Type B pancreatic cell (in vitro differentiated cells): ENCODE measurements around the gene LATS1. TPM values are rescaled to one million over a fixed set of nuclear protein-coding genes. Genes with fewer than 3 reads are reported as not detected.
A peak's percentile ranks its signal among the peaks of the same experiment; 100 is the strongest.
"Not testable (repeated sequence)": the region's sequence is repeated elsewhere in the genome, so short reads cannot be mapped to it uniquely, and the experiment has no call there.

Source experiments
- DNase-seq: peaks from one replicate; pipeline ENCODE4 v3.0.0; 2021; ENCODE audit warnings: mixed read lengths; ENCODE audit not compliant: unreplicated experiment; ENCODE audit errors: extremely low spot score
- H3K27ac Mint-ChIP-seq: 2 replicates; pipeline ENCODE4 v1.8.0; 2021; ENCODE audit warnings: mild to moderate bottlenecking, mixed read lengths
- H3K27me3 Mint-ChIP-seq: 2 replicates; pipeline ENCODE4 v1.8.0; 2021; ENCODE audit warnings: mixed read lengths
- H3K36me3 Mint-ChIP-seq: 2 replicates; pipeline ENCODE4 v1.8.0; 2021; ENCODE audit warnings: mixed read lengths
- H3K4me1 Mint-ChIP-seq: one replicate; pipeline ENCODE4 v1.8.0; 2021; ENCODE audit warnings: mixed read lengths; ENCODE audit not compliant: unreplicated experiment
- H3K4me3 Mint-ChIP-seq: 2 replicates; pipeline ENCODE4 v1.8.0; 2021; ENCODE audit warnings: mild to moderate bottlenecking, mixed read lengths
- H3K9me3 Mint-ChIP-seq: 2 replicates; pipeline ENCODE4 v1.8.0; 2021; ENCODE audit warnings: mixed read lengths
- total RNA-seq: library from RNA; stranded (reverse); gene quantifications from 2 replicates; pipeline ENCODE4 v1.2.1, GENCODE V29; 2021; ENCODE audit warnings: low replicate concordance
- TF ChIP-seq, protein P1 (sequence below): fragments of 200-600 bp; sonication (generic); conservative IDR thresholded peaks from 2 replicates; pipeline ENCODE4 v1.5.0; 2021; ENCODE audit warnings: antibody characterized with exemption, mild to moderate bottlenecking

LATS1 gene
- total RNA-seq, 1 donor from 2014 or later, result 33.3 TPM

DNA sequence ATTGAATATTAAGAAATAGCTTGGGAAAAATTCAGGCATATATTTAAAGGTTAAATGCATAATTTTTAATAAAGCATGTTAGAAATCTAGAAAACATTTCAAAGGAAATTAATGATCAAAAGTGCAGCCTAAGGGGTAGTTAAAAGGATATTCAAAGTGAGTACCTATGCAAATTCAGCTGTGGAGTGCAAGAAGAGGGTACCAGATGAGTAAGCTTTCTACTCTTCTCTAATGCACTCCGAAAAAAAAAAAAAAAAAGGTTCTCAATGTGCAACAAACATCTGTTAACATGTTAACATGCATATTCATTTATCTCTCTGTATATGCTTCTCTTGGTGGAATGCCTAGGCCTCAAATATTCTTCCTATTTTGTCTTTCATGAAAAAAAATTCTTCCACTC, 37.4 kb downstream of the LATS1 start:
- TF ChIP-seq, protein P1, sequence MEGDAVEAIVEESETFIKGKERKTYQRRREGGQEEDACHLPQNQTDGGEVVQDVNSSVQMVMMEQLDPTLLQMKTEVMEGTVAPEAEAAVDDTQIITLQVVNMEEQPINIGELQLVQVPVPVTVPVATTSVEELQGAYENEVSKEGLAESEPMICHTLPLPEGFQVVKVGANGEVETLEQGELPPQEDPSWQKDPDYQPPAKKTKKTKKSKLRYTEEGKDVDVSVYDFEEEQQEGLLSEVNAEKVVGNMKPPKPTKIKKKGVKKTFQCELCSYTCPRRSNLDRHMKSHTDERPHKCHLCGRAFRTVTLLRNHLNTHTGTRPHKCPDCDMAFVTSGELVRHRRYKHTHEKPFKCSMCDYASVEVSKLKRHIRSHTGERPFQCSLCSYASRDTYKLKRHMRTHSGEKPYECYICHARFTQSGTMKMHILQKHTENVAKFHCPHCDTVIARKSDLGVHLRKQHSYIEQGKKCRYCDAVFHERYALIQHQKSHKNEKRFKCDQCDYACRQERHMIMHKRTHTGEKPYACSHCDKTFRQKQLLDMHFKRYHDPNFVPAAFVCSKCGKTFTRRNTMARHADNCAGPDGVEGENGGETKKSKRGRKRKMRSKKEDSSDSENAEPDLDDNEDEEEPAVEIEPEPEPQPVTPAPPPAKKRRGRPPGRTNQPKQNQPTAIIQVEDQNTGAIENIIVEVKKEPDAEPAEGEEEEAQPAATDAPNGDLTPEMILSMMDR, result no peak
- peaks cover 32% of the 10 kb centered on the region for H3K36me3 Mint-ChIP-seq
- no peaks in the 10 kb centered on the region for H3K27me3 Mint-ChIP-seq
- no peak overlapping the region for H3K27ac Mint-ChIP-seq
- no peaks in the 10 kb centered on the region for H3K4me1 Mint-ChIP-seq
- H3K9me3 Mint-ChIP-seq, result no peaks in the 10 kb centered on the region
- H3K4me3 Mint-ChIP-seq, result no peak overlapping the region
- no peak for DNase-seq

DNA sequence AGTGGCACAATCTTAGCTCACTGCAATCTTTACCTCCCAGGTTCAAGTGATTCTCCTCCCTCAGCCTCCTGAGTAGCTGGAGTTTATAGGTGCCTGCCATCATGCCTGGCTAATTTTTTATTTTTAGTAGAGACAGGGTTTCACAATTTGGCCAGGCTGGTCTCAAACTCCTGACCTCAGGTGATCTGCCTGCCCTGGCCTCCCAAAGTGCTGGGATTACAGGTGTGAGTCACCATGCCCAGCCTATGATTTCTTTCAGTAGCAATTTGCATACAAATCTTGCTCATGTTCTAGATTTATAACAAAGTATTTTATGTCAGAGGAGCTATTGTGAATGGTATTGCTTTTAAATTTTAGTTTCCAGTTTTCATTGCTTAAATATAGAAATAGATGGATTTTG, 45.6 kb downstream of the LATS1 start:
- not testable (repeated sequence) for H3K9me3 Mint-ChIP-seq, DNase-seq, H3K27me3 Mint-ChIP-seq, H3K4me1 Mint-ChIP-seq, H3K4me3 Mint-ChIP-seq, H3K27ac Mint-ChIP-seq
- H3K36me3 Mint-ChIP-seq, result peaks cover 31% of the 10 kb centered on the region

DNA sequence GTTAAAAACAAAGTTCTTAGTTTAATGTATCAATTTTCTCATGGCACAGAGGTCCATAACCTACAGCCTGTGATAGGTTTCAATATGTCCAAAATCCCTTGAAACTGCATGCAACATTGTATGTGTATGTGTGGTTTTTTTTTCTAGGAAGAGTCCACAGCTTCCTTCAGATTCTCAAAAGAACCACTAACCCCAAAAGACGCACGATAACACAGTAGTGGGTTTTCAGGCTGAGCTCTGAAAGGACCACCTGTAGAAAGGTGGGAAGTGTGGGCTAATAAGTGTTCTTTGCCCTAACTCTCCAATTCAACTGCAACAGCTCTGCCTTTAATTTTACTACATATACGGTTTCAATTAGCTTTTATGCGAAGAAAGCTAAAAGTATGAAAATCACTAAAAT, 57.9 kb downstream of the LATS1 start:
- H3K4me3 Mint-ChIP-seq, result no peak overlapping the region
- H3K27ac Mint-ChIP-seq, result no peak overlapping the region
- H3K27me3 Mint-ChIP-seq, result no peaks in the 10 kb centered on the region
- H3K36me3 Mint-ChIP-seq, result peaks cover 8% of the 10 kb centered on the region
- TF ChIP-seq, protein P1, result no peak
- H3K4me1 Mint-ChIP-seq, result no peaks in the 10 kb centered on the region
- DNase-seq, result no peak
- H3K9me3 Mint-ChIP-seq, result no peaks in the 10 kb centered on the region

DNA sequence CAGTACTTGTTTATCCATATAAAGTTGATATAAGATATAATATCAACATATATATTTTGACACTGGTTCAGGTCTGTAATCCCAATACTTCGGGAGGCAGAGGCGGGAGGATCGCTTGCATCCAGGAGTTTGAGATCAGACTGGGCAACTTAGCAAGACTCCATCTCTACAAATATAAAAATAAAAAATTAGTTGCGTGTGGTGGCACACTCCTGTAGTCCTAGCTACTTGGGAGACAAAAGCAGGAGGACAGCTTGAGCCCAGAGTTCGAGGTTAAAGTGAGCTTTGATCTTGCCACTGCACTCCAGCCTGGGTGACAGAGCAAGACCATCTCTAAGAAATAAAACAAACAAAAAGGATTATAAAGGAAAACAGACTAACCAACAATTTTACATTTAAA, 60.5 kb downstream of the LATS1 start:
- Mint-ChIP-seq H3K36me3 (peaks cover 8% of the 10 kb centered on the region), H3K9me3 (no peaks in the 10 kb centered on the region), H3K27me3 (no peaks in the 10 kb centered on the region), H3K27ac (no peak overlapping the region), H3K4me3 (no peak overlapping the region), H3K4me1 (no peaks in the 10 kb centered on the region)
- TF ChIP-seq, protein P1, result no peak
- DNase-seq, result no peak

DNA sequence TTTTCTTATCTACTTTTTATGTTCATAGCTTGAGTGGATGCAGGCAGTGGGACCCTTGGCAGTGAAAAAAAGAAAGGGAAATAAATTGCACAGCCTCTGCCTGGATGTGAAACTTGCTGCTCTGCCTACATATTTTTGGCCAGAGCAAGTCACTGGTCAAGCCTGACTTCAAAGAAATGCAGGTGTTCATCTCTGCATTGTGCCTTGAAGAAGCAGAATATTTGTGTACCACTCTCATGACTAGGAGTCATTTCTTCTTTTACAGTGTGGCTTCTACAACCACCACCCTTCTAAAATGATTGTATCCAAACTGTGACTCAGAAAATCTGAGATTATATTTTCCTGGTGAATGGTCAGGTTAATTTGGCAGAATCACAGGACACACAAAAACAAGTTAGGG, 66.8 kb downstream of the LATS1 start:
- Mint-ChIP-seq H3K4me1 (peaks cover 4% of the 10 kb centered on the region), H3K27me3 (no peaks in the 10 kb centered on the region), H3K9me3 (no peaks in the 10 kb centered on the region), H3K27ac (no peak overlapping the region), H3K4me3 (no peak overlapping the region), H3K36me3 (no peaks in the 10 kb centered on the region)
- no peak for DNase-seq
- TF ChIP-seq, protein P1, result no peak

DNA sequence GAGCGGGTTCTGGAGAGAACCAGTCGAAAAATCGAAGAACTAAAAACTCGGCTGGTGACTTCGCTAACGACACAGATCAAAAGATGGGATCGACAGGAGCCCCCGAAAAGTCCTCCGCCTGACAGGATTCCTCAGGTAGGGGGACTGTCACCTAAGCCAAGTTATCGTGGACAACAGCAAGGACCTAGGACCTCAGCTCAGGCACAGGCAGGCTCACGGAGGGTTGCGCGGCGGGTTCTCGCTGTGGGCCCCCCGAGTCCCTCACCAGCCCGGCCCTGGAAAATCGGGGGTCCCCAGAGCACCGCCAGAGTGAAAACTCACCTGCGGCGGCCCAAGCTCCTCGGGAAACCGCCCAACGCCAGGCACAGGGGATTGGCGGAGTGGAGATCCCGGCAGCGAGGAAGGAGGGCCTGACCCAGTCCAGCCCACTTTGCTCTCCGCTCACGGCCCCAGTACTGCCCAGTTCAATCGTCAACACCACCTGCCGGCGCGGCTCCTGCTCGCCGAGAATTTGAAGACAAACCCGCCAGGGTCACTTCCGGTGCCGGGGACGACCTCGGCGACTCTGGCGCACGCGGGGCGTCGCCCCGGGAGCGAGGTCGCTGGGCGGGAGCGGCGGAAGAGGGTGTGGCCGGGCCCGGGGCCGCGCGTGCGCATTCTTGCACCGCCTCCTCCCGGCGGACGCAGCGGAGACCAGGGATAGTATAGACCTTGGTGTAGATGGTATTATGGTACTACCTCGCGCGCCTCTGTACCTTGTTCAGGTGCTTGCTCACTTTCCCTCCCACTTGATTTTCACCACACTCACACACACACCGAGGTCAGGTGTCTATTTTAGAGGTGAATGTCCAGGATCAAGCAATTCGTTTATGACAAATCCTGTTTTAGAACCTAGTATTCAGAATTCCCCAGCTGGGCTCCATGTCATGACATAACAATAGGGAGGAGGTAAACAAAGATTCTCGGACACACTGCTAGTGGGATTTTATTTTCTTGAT, 69.5 kb downstream of the LATS1 start, which contains the start of gene KATNA1:
TSS of gene KATNA1 (minus strand) at position 567 of the 998 bp plus-strand sequence. CDS start 10,167 bp downstream, outside the sequence.
- no peaks in the 10 kb centered on the region for H3K36me3 Mint-ChIP-seq
- TF ChIP-seq, protein P1, result no peak
- DNase-seq, result peak; percentile 88
- no peaks in the 10 kb centered on the region for H3K9me3 Mint-ChIP-seq
- peaks cover 10% of the 10 kb centered on the region for H3K4me1 Mint-ChIP-seq
- peak within 1 kb of the TSS; percentile 79 for H3K27ac Mint-ChIP-seq
- H3K27me3 Mint-ChIP-seq, result no peaks in the 10 kb centered on the region
- H3K4me3 Mint-ChIP-seq, result peak within 1 kb of the TSS; percentile 88
